GM23338 (cell line): ENCODE measurements around the gene NOP10. TPM values are rescaled to one million over a fixed set of nuclear protein-coding genes. Genes with fewer than 3 reads are reported as not detected.
A peak's percentile ranks its signal among the peaks of the same experiment; 100 is the strongest.

ENCODE experiments used
- ATAC-seq: fragments of 200-7000 bp; cut with Tn5 transposase; 3 replicates; pipeline ENCODE4 v1.9.1; 2020
- DNase-seq: peaks from one replicate; pipeline ENCODE4 v3.0.0-alpha.2; 2015; ENCODE audit warnings: low spot score
- H2AFZ ChIP-seq: fragments of 200-600 bp; sonication (generic); 2 replicates; pipeline ENCODE4 v1.8.0; 2016; ENCODE audit warnings: antibody characterized with exemption, mild to moderate bottlenecking, moderate library complexity
- H3F3A ChIP-seq: fragments of 200-600 bp; sonication (generic); replicated peaks from 2 replicates; pipeline ENCODE4 v1.8.0; 2017; ENCODE audit warnings: antibody characterized with exemption, mixed run types, low read depth
- H3K27ac ChIP-seq: fragments of 200-600 bp; sonication (generic); 2 replicates; pipeline ENCODE4 v1.6.1; 2016; ENCODE audit warnings: low read depth
- H3K27me3 ChIP-seq: fragments of 200-600 bp; sonication (generic); 2 replicates; pipeline ENCODE4 v1.8.0; 2016; ENCODE audit warnings: mild to moderate bottlenecking, mixed run types, moderate library complexity; ENCODE audit not compliant: insufficient read depth
- H3K36me3 ChIP-seq: fragments of 200-600 bp; sonication (generic); 2 replicates; pipeline ENCODE4 v1.8.0; 2016; ENCODE audit warnings: mild to moderate bottlenecking; ENCODE audit not compliant: insufficient read depth
- H3K4me1 ChIP-seq: fragments of 200-600 bp; sonication (generic); 2 replicates; pipeline ENCODE4 v1.8.0; 2016; ENCODE audit warnings: mild to moderate bottlenecking, moderate library complexity; ENCODE audit not compliant: insufficient read depth
- H3K4me2 ChIP-seq: fragments of 200-600 bp; sonication (generic); 2 replicates; pipeline ENCODE4 v1.7.1; 2017; ENCODE audit warnings: mixed run types
- H3K4me3 ChIP-seq: fragments of 200-600 bp; sonication (generic); 2 replicates; pipeline ENCODE4 v1.6.1; 2016; ENCODE audit warnings: mixed run types
- H3K79me2 ChIP-seq: fragments of 200-600 bp; sonication (generic); replicated peaks from 2 replicates; pipeline ENCODE4 v1.8.0; 2017; ENCODE audit warnings: mild to moderate bottlenecking; ENCODE audit not compliant: insufficient read depth
- H3K9me2 ChIP-seq: fragments of 200-600 bp; sonication (generic); 2 replicates; pipeline ENCODE4 v1.8.0; 2017; ENCODE audit not compliant: insufficient read depth
- H4K20me1 ChIP-seq: fragments of 200-600 bp; sonication (generic); replicated peaks from 2 replicates; pipeline ENCODE4 v1.8.0; 2017; ENCODE audit warnings: mild to moderate bottlenecking; ENCODE audit not compliant: insufficient read depth
- H3K27ac Mint-ChIP-seq: 2 replicates; pipeline ENCODE4 v1.8.0; 2020; ENCODE audit warnings: inconsistent platforms, mild to moderate bottlenecking, moderate library complexity, mixed read lengths
- H3K27me3 Mint-ChIP-seq: 3 replicates; pipeline ENCODE4 v1.8.0; 2022; ENCODE audit warnings: low read depth, mild to moderate bottlenecking, moderate library complexity, mixed read lengths, inconsistent platforms; ENCODE audit not compliant: insufficient read depth, poor library complexity
- H3K36me3 Mint-ChIP-seq: 3 replicates; pipeline ENCODE4 v1.8.0; 2021; ENCODE audit warnings: low read depth, mild to moderate bottlenecking, inconsistent platforms, moderate library complexity, mixed read lengths
- H3K4me1 Mint-ChIP-seq: 3 replicates; pipeline ENCODE4 v1.8.0; 2020; ENCODE audit warnings: mild to moderate bottlenecking, inconsistent platforms, mixed read lengths
- H3K4me3 Mint-ChIP-seq: 3 replicates; pipeline ENCODE4 v1.8.0; 2021; ENCODE audit warnings: moderate library complexity, mild to moderate bottlenecking, inconsistent platforms, mixed read lengths
- H3K9me3 Mint-ChIP-seq: 3 replicates; pipeline ENCODE4 v1.8.0; 2020; ENCODE audit warnings: moderate library complexity, mild to moderate bottlenecking, inconsistent platforms, mixed read lengths
- CTCF ChIP-seq, 2 experiments: fragments of 200-600 bp in 1 of 2; sonication (generic) in 1 of 2; conservative IDR thresholded peaks; 2 replicates each; pipeline versions ENCODE4 v1.5.1 to v1.6.1; 2016 to 2017; ENCODE audit warnings: antibody characterized with exemption in 2 of 2, low read depth in 2 of 2, mild to moderate bottlenecking in 2 of 2, moderate library complexity in 1 of 2
- ETS1 ChIP-seq: IDR thresholded peaks from 2 replicates; pipeline ENCODE4 v1.6.1; 2016; ENCODE audit warnings: antibody characterized with exemption
- EZH2 ChIP-seq: fragments of 200-600 bp; sonication (generic); IDR thresholded peaks from one replicate; pipeline ENCODE4 v1.8.0; 2017; ENCODE audit warnings: antibody characterized with exemption, mild to moderate bottlenecking, low read depth; ENCODE audit not compliant: unreplicated experiment
- EZH2phosphoT487 ChIP-seq: fragments of 200-600 bp; sonication (generic); IDR thresholded peaks from one replicate; pipeline ENCODE4 v1.8.1; 2018; ENCODE audit warnings: antibody characterized with exemption; ENCODE audit not compliant: unreplicated experiment
- NANOG ChIP-seq: IDR thresholded peaks from 2 replicates; pipeline ENCODE4 v1.6.1; 2016; ENCODE audit warnings: antibody characterized with exemption, borderline replicate concordance
- POLR2AphosphoS5 ChIP-seq: IDR thresholded peaks from 2 replicates; pipeline ENCODE4 v1.6.1; 2016; ENCODE audit warnings: antibody characterized with exemption, low read depth
- REST ChIP-seq: IDR thresholded peaks from one replicate; pipeline ENCODE4 v1.6.1; 2018; ENCODE audit warnings: antibody characterized with exemption; ENCODE audit not compliant: unreplicated experiment
- STAT1 ChIP-seq: IDR thresholded peaks from one replicate; pipeline ENCODE4 v1.6.1; 2016; ENCODE audit warnings: antibody characterized with exemption; ENCODE audit not compliant: unreplicated experiment
- ZNF331 ChIP-seq: fragments of 250-450 bp; sonication (Bioruptor Pico); IDR thresholded peaks from 2 replicates; pipeline ENCODE4 v1.5.0; 2020; ENCODE audit warnings: low read depth, mild to moderate bottlenecking, moderate library complexity
- polyA plus RNA-seq: library from polyadenylated mRNA; unstranded; fragments of >200 nt; fragmentation: Nextera tagmentation; extraction: Ambion mirVana; gene quantifications from 2 replicates; pipeline ENCODE4 v1.2.1, GENCODE V29; 2016
- total RNA-seq: library from RNA; depleted of rRNA; stranded (reverse); fragments of >200 nt; shearing (Covaris generic); gene quantifications from 2 replicates; pipeline ENCODE4 v1.2.3, GENCODE V29; 2014

Gene NOP10
- total and polyA plus RNA-seq, 2 experiments from 2014 or later, result 417 to 718 TPM

GRCh38 chr15:34362047-34362773, 19.3 kb upstream of the NOP10 start:
- Histone ChIP-seq H3K4me3 (no peak overlapping the region), H3F3A (0 out of 2 replicates have a peak, but pooled peaks cover 3% of the 10 kb centered on the region), H3K27me3 (no peaks in the 10 kb centered on the region), H3K36me3 (peaks cover 15% of the 10 kb centered on the region), H3K4me1 (peaks cover 10% of the 10 kb centered on the region), H2AFZ (no peak overlapping the region), H3K4me2 (no peak overlapping the region), H4K20me1 (peaks cover 20% of the 10 kb centered on the region), H3K79me2 (peaks cover 23% of the 10 kb centered on the region), H3K9me2 (no peaks in the 10 kb centered on the region), H3K27ac (no peak overlapping the region)
- Mint-ChIP-seq H3K36me3 (peaks cover 65% of the 10 kb centered on the region), H3K27ac (no peak overlapping the region), H3K4me3 (no peak overlapping the region), H3K9me3 (no peaks in the 10 kb centered on the region; the same call in 2 of the 3 replicates), H3K4me1 (peaks cover 18% of the 10 kb centered on the region), H3K27me3 (peaks cover 15% of the 10 kb centered on the region)
- TF ChIP-seq CTCF (conservative IDR thresholded peaks at IDR 0.05; ENCODE audit: low read depth in 2 of 2) (peak in 1 of 2 experiments; percentile 40; a peak in 3 of 4 replicates), EZH2 (no peak), ZNF331 (no peak)
- DNase-seq, result peak; percentile 18
- no peak for ATAC-seq

GRCh38 chr15:34361278-34361677, 18.3 kb upstream of the NOP10 start:
- H3K36me3 Mint-ChIP-seq, result peaks cover 70% of the 10 kb centered on the region
- H3K9me3 Mint-ChIP-seq, result no peaks in the 10 kb centered on the region; the same call in 2 of the 3 replicates
- 0 out of 2 replicates have a peak, but pooled peaks cover 3% of the 10 kb centered on the region for H3F3A ChIP-seq
- no peak for DNase-seq
- H3K4me1 Mint-ChIP-seq, result peaks cover 18% of the 10 kb centered on the region
- no peaks in the 10 kb centered on the region for H3K9me2 ChIP-seq
- H3K36me3 ChIP-seq, result peaks cover 15% of the 10 kb centered on the region
- peaks cover 20% of the 10 kb centered on the region for H4K20me1 ChIP-seq
- H3K27ac Mint-ChIP-seq, result no peak overlapping the region
- H3K4me3 Mint-ChIP-seq, result no peak overlapping the region
- H3K27ac ChIP-seq, result no peak overlapping the region
- no peak for ATAC-seq
- peaks cover 21% of the 10 kb centered on the region for H3K79me2 ChIP-seq
- no peak overlapping the region for H3K4me2 ChIP-seq
- H3K4me3 ChIP-seq, result no peak overlapping the region
- peaks cover 14% of the 10 kb centered on the region for H3K27me3 Mint-ChIP-seq
- H3K27me3 ChIP-seq, result no peaks in the 10 kb centered on the region
- peaks cover 10% of the 10 kb centered on the region for H3K4me1 ChIP-seq
- no peak overlapping the region for H2AFZ ChIP-seq
- no peak for TF ChIP-seq REST
- no peak for TF ChIP-seq CTCF (conservative IDR thresholded peaks at IDR 0.05; ENCODE audit: low read depth in 2 of 2)
- TF ChIP-seq EZH2phosphoT487, result no peak
- no peak for TF ChIP-seq POLR2AphosphoS5
- no peak for TF ChIP-seq ETS1
- no peak for TF ChIP-seq NANOG
- no peak for TF ChIP-seq STAT1
- TF ChIP-seq EZH2, result no peak
